Measurements from ENCODE around the gene FOSL2.

FOSL2 gene

GRCh38 chr2:28401948-28402550 lies 9.4 kb downstream of the FOSL2 start:
- H3K4me3 ChIP-seq (ENCODE audit: low read length): no peak overlapping the region
- DNase-seq (ENCODE audit: low read depth): no peak
- TF ChIP-seq CTCF (conservative IDR thresholded peaks at IDR 0.05; ENCODE audit: low read length): no peak

GRCh38 chr2:28403370-28403956 lies 10.8 kb downstream of the FOSL2 start:
- H3K4me3 ChIP-seq (ENCODE audit: low read length): no peak overlapping the region
- no peak for TF ChIP-seq CTCF (conservative IDR thresholded peaks at IDR 0.05; ENCODE audit: low read length)
- no peak for DNase-seq (ENCODE audit: low read depth)

- no peak overlapping the region for H3K4me3 ChIP-seq (ENCODE audit: low read length)
- DNase-seq (ENCODE audit: low read depth): no peak
- no peak for TF ChIP-seq CTCF (conservative IDR thresholded peaks at IDR 0.05; ENCODE audit: low read length)
Measured at GRCh38 chr2:28404086-28404485, 11.4 kb downstream of the FOSL2 start.

- no peak for TF ChIP-seq CTCF (conservative IDR thresholded peaks at IDR 0.05; ENCODE audit: low read length)
- no peak overlapping the region for H3K4me3 ChIP-seq (ENCODE audit: low read length)
- DNase-seq (ENCODE audit: low read depth): no peak
Measured at GRCh38 chr2:28405537-28405936, 12.9 kb downstream of the FOSL2 start.

- no peak for TF ChIP-seq CTCF (conservative IDR thresholded peaks at IDR 0.05; ENCODE audit: low read length)
- DNase-seq (ENCODE audit: low read depth): peak; percentile 42
- H3K4me3 ChIP-seq (ENCODE audit: low read length): no peak overlapping the region
Measured at GRCh38 chr2:28406276-28407096, 13.8 kb downstream of the FOSL2 start.

- H3K4me3 ChIP-seq (ENCODE audit: low read length): no peak overlapping the region
- DNase-seq (ENCODE audit: low read depth): no peak
- no peak for TF ChIP-seq CTCF (conservative IDR thresholded peaks at IDR 0.05; ENCODE audit: low read length)
Measured at GRCh38 chr2:28407131-28407975, 14.7 kb downstream of the FOSL2 start.
